Measurements from ENCODE around the gene GALNT9.
"Not testable (repeated sequence)": the region's sequence is repeated elsewhere in the genome, so short reads cannot be mapped to it uniquely, and the experiment has no call there.

Gene GALNT9

GRCh38 chr12:132222808-132223173 is 106.6 kb downstream of the GALNT9 start:
- ATAC-seq: peak; percentile 59

DNA sequence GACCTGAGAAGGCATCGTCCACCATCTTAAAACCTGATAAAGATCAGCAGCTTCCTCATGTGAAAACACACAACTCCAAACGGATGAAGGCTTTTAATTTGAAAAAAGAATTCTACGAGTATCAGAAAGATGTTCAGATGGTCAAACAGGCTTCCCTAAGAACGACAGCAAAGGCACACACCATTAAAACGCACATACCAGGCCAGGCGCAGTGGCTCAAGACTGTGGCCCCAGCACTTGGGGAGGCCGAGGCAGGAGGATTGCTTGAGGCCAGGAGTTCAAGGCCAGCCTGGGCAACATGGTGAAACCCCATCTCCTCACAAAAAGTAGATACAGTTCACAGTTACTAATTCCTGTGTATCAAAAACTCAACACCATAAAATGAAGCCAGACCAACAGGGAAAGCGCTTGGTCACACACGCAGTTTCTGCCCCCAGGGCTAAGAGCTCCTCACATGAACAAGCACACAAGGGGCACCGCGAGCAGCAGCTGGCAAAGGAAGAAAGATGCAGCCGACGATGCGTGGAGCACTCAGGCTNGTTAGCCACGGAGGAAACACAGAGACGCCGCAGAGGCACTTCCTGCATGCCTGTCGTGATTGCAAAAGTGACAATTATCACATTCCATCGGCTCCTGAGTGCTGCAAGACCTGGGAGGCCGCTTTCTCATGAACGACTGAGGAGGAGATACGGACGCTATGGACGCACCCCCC is 107.1 kb downstream of the GALNT9 start:
- Mint-ChIP-seq H3K36me3 (peaks cover 5% of the 10 kb centered on the region), H3K4me3 (peak overlapping the region; percentile 32), H3K27me3 (peaks cover 22% of the 10 kb centered on the region), H3K9me3 (peaks cover 8% of the 10 kb centered on the region), H3K4me1 (peaks cover 10% of the 10 kb centered on the region), H3K27ac (peak overlapping the region; percentile 53)
- peak; percentile 55 for ATAC-seq

More at GRCh38 chr12:132222808-132223173, 106.6 kb downstream of the GALNT9 start:
- peaks cover 5% of the 10 kb centered on the region for H3K36me3 Mint-ChIP-seq
- H3K9me3 Mint-ChIP-seq: peaks cover 3% of the 10 kb centered on the region
- H3K4me3 Mint-ChIP-seq: peak overlapping the region; percentile 32
- peaks cover 10% of the 10 kb centered on the region for H3K4me1 Mint-ChIP-seq
- peaks cover 17% of the 10 kb centered on the region for H3K27me3 Mint-ChIP-seq
- H3K27ac Mint-ChIP-seq: peak overlapping the region; percentile 53

DNA sequence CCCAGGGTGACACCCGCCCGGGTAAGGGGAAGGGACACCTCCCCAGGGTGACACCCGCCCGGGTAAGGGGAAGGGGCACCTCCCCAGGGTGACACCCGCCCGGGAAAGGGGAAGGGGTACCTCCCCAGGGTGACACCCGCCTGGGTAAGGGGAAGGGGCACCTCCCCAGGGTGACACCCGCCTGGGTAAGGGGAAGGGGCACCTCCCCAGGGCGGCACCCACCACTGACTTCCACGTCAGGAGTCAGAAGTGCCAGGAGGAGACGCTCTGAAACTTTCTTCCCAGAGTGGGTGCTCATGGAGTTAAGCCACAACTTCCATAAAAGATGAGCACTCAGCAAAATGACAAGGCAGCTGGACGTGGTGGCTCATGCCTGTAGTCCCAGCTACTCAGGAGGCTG is 109.6 kb downstream of the GALNT9 start:
- H3K4me1 Mint-ChIP-seq, H3K27ac Mint-ChIP-seq, ATAC-seq, H3K36me3 Mint-ChIP-seq, H3K4me3 Mint-ChIP-seq: not testable (repeated sequence)
- Mint-ChIP-seq H3K9me3 (peaks cover 11% of the 10 kb centered on the region), H3K27me3 (peaks cover 38% of the 10 kb centered on the region)

DNA sequence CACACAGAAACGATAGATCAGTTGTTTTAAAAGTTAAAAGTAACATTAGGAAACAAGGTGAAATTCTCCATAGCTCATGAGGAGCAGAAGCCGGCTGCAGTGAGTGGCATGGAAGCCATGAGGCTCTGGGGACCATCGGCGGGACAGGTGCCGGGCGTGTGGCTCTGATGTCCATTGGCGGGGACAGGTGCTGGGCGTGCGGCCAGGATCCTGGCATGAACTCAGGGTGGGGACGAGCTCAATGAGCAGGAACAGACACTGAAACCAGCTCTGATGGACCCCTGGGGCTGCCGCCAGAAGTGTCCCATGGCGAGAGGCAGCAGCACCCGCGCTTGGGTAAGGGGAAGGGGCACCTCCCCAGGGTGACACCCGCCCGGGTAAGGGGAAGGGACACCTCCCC is 110.1 kb downstream of the GALNT9 start:
- Mint-ChIP-seq H3K4me3 (no peak overlapping the region), H3K4me1 (peaks cover 10% of the 10 kb centered on the region), H3K9me3 (peaks cover 11% of the 10 kb centered on the region), H3K36me3 (peaks cover 5% of the 10 kb centered on the region), H3K27me3 (peaks cover 38% of the 10 kb centered on the region), H3K27ac (no peak overlapping the region)
- no peak for ATAC-seq

DNA sequence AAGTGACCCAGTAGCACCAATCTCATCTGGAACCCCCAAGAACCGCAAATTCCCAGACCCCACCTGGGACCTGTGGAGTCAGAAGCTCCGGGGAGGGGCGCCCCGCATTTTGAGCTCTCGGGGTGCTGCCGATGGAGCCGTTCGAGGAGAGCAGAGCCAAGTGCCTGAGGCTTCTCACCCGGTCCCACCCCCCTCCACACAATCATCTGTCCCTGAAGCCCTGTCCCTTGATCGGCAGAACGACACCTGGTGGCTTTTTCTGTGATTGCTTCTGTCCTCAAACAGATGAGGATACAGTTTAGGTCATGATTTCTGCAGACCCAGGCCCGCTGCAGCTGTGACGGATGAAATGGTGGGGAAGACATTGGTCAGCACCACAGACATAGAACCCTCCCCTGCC is 110.5 kb downstream of the GALNT9 start:
- ATAC-seq: peak; percentile 18

DNA sequence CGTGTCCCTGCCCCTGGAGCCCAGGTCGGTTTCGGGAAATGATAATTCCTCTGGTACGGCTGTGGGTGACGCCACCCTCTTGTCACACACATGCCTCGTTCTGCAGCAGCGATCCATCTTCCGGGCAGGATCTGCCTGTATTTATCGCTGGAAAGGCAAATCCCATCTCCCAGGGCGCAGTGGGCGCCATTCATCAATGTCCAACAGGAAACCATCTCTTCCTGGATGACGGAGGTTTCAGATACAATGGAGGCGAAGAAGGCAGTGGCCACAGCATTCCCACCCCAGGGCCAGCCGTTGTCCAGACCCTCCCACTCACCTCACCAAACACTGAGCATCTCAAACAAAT is 110.9 kb downstream of the GALNT9 start:
- H3K36me3 Mint-ChIP-seq: peaks cover 5% of the 10 kb centered on the region
- peaks cover 12% of the 10 kb centered on the region for H3K9me3 Mint-ChIP-seq
- H3K27ac Mint-ChIP-seq: no peak overlapping the region
- H3K27me3 Mint-ChIP-seq: peaks cover 38% of the 10 kb centered on the region
- H3K4me3 Mint-ChIP-seq: no peak overlapping the region
- ATAC-seq: no peak
- H3K4me1 Mint-ChIP-seq: peaks cover 11% of the 10 kb centered on the region

More for the DNA sequence above, 110.5 kb downstream of the GALNT9 start:
- peaks cover 10% of the 10 kb centered on the region for H3K4me1 Mint-ChIP-seq
- H3K27me3 Mint-ChIP-seq: peaks cover 38% of the 10 kb centered on the region
- H3K4me3 Mint-ChIP-seq: no peak overlapping the region
- peaks cover 5% of the 10 kb centered on the region for H3K36me3 Mint-ChIP-seq
- H3K9me3 Mint-ChIP-seq: peaks cover 11% of the 10 kb centered on the region
- H3K27ac Mint-ChIP-seq: no peak overlapping the region

DNA sequence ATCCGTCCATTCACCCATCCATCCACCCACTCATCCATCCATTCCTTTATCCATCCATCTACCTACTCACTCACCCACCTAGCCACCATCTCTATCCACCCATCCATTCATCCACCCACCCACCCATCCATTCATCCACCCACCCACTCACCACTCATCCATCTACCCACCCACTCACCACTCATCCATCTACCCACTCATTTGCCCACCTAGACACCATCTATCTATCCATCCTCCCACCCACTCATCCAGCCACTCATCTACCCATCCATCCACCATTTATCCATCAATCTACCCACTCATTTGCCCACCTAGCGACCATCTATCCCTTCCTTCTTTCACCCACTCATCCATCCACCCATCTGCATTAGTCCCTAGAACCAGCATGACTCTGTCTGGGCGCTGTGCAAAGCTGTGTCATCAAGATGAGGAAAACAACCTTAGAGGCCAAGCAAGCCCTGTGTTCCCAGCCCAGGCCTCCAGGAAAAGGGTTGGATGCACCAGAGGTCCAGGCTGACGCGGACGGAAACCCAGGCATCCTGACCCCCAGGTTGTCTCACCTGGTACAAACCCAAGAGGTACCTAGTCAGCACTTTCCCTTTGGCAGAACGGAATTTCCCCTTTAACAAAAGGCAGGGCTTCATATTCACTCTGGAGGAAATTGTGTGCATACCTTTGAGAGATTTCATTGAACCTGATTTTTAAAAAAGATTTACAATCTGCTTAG is 111.4 kb downstream of the GALNT9 start:
- Mint-ChIP-seq H3K27ac (no peak overlapping the region), H3K4me3 (no peak overlapping the region), H3K27me3 (peaks cover 38% of the 10 kb centered on the region), H3K36me3 (peaks cover 5% of the 10 kb centered on the region), H3K4me1 (peaks cover 16% of the 10 kb centered on the region), H3K9me3 (peaks cover 16% of the 10 kb centered on the region)
- no peak for ATAC-seq

DNA sequence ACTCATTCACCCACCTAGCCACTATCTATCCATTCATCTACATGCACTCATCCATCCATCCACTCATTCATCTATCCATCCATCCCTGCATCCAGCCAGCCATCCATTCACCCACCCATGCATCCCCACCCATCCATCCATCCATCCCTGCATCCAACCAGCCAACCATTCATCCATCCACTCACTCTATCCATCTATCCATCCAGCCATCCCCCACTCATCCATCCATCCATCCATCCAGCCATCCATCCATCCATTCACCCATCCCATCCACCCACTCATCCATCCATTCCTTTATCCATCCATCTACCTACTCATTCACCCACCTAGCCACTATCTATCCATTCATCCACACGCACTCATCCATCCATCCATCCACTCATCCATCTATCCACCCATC is 112.0 kb downstream of the GALNT9 start:
- H3K36me3 Mint-ChIP-seq: peaks cover 5% of the 10 kb centered on the region
- ATAC-seq: no peak
- peaks cover 38% of the 10 kb centered on the region for H3K27me3 Mint-ChIP-seq
- peaks cover 10% of the 10 kb centered on the region for H3K4me1 Mint-ChIP-seq
- peaks cover 16% of the 10 kb centered on the region for H3K9me3 Mint-ChIP-seq
- H3K4me3 Mint-ChIP-seq: no peak overlapping the region
- H3K27ac Mint-ChIP-seq: no peak overlapping the region

DNA sequence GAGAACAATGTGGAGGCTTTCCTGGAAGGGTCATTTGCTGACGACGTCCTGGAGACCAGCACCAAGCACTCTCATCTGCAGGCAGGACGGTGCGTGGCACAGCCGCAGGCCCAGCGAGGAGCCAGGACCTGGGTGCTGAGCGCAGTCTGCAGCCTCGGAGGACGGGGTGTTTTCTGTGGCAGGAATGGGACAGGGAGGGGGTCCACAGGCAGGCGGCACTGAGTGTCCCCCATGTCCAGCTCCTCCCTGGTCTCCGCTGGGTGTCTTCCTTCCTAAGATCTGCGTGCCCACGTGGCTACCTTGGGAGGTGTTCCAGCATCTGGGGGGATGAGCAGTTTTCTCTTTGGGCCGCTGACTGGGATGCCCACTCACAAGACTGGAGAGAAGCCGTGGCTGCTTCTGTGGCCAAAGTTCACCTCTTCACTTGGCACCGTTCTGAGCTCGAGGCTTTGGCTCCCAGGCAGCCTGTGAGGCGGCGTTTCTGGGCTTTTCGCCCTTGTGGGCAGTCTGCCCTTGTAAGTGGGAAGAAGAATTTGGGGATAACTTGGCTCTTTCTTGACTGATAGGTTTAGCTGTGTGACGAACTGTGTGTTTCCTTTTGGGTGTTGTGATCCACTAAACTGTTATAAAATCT is 112.9 kb downstream of the GALNT9 start:
- no peak for ATAC-seq

GRCh38 chr12:132215299-132215989 is 113.9 kb downstream of the GALNT9 start:
- no peak for ATAC-seq
- Mint-ChIP-seq H3K9me3 (peaks cover 21% of the 10 kb centered on the region), H3K27ac (no peak overlapping the region), H3K4me1 (peaks cover 7% of the 10 kb centered on the region), H3K4me3 (no peak overlapping the region), H3K27me3 (peaks cover 37% of the 10 kb centered on the region), H3K36me3 (peaks cover 5% of the 10 kb centered on the region)

More for the DNA sequence above, 112.9 kb downstream of the GALNT9 start:
- peaks cover 38% of the 10 kb centered on the region for H3K27me3 Mint-ChIP-seq
- no peak overlapping the region for H3K4me3 Mint-ChIP-seq
- peaks cover 5% of the 10 kb centered on the region for H3K36me3 Mint-ChIP-seq
- no peak overlapping the region for H3K27ac Mint-ChIP-seq
- H3K4me1 Mint-ChIP-seq: peaks cover 7% of the 10 kb centered on the region
- H3K9me3 Mint-ChIP-seq: peaks cover 20% of the 10 kb centered on the region

GRCh38 chr12:132214891-132215290 is 114.5 kb downstream of the GALNT9 start:
- no peak overlapping the region for H3K27ac Mint-ChIP-seq
- peaks cover 21% of the 10 kb centered on the region for H3K9me3 Mint-ChIP-seq
- peaks cover 32% of the 10 kb centered on the region for H3K27me3 Mint-ChIP-seq
- peaks cover under 1% of the 10 kb centered on the region for H3K36me3 Mint-ChIP-seq
- H3K4me1 Mint-ChIP-seq: peaks cover 7% of the 10 kb centered on the region
- ATAC-seq: no peak
- no peak overlapping the region for H3K4me3 Mint-ChIP-seq

GRCh38 chr12:132214161-132214476 is 115.3 kb downstream of the GALNT9 start:
- ATAC-seq: no peak
- Mint-ChIP-seq H3K9me3 (peaks cover 21% of the 10 kb centered on the region), H3K36me3 (no peaks in the 10 kb centered on the region), H3K27ac (no peak overlapping the region), H3K4me1 (peaks cover 7% of the 10 kb centered on the region), H3K27me3 (peaks cover 29% of the 10 kb centered on the region), H3K4me3 (no peak overlapping the region)

DNA sequence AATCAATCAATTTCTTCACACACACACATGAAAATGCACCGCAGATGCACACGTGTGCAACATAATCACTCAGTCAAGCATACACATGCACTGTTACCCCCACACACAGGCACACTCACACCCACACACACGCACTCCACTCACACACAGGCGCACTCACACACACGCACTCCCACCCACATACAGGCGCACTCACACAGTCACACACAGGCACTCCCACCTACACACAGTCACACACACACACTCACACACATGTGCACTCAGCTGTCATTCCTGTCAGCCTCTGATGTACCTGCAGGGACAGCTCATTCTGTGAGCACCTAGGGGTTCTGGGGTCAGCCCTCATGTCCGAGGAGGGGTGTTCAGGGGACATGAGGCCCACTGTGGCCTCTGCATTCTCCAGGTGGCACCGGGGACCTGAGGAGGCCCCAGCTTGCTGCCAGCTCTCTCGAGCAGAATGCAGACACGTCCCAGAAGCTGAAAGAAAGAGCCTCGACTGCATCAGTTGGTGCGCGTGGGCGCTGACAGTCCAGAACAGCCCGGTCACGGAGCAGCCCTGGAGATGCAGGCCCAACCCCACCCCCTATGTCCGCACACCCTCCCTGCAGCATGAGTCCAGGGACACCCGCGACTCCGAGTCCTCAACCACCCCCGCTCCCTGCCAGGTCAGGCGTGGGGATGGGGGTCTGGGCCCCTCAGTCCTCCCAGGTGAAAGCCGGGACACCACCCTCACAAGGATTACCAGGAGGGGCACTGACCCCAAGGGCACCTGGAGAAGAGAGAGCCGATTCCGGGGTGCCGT is 115.8 kb downstream of the GALNT9 start:
- Mint-ChIP-seq H3K27ac (no peak overlapping the region), H3K9me3 (peaks cover 21% of the 10 kb centered on the region), H3K4me1 (peaks cover 7% of the 10 kb centered on the region), H3K27me3 (peaks cover 29% of the 10 kb centered on the region), H3K36me3 (no peaks in the 10 kb centered on the region), H3K4me3 (no peak overlapping the region)
- peak; percentile 59 for ATAC-seq

DNA sequence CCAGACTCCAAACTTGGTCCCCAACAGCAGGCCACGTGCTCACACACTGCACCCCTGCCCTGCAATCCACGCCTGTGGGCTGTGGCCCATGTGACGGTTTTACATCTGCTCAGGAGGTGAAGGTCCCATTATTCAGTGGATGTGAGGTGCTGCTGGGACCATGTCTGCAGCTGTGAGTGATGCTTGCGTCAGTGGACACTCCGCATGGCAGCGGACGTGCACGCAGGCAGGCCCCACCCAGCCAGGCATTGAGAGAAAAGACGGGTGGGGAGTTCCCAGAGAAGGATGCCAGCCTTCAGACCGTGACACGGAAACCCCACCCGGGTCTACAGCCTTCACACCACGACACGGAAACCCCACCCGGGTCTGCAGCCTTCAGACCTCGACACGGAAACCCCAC is 117.6 kb downstream of the GALNT9 start:
- peaks cover 7% of the 10 kb centered on the region for H3K4me1 Mint-ChIP-seq
- no peak overlapping the region for H3K27ac Mint-ChIP-seq
- peaks cover 10% of the 10 kb centered on the region for H3K9me3 Mint-ChIP-seq
- peaks cover 19% of the 10 kb centered on the region for H3K27me3 Mint-ChIP-seq
- ATAC-seq: no peak
- no peaks in the 10 kb centered on the region for H3K36me3 Mint-ChIP-seq
- no peak overlapping the region for H3K4me3 Mint-ChIP-seq

DNA sequence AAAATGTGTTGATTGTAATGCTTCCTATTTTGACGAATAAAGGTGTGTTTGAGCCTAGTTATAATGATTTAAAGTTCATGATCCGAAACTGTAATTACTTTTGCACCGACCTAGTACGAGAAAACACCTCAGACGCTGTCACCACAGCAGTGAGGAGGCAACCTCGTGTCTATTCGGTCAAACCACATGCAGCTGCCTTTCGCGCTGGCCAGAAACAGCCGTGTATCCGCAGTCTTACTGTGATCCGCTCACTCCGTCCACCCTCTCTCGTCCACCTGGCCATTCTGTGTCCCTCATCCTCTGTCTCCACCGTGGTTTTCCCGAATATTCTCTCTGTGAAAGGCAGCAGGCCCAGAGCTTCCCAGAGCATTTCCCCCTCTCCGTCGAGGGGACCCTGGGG is 118.1 kb downstream of the GALNT9 start:
- no peak for ATAC-seq
- Mint-ChIP-seq H3K27ac (no peak overlapping the region), H3K36me3 (no peaks in the 10 kb centered on the region), H3K4me3 (no peak overlapping the region), H3K4me1 (peaks cover 7% of the 10 kb centered on the region), H3K27me3 (peaks cover 21% of the 10 kb centered on the region), H3K9me3 (peaks cover 10% of the 10 kb centered on the region)

Measured in stimulated activated memory B cell treated with anti-CD40 and anti-IgM and Interleukin-4, amounts not matched to agents 10 μg/mL and 1 μg/mL and 100 μg/mL, for 72 hours (primary cell).